Smooth muscle cell (in vitro differentiated cells): ENCODE measurements around the gene PARD3B. TPM values are rescaled to one million over a fixed set of nuclear protein-coding genes. Genes with fewer than 3 reads are reported as not detected.

Source experiments
- DNase-seq: peaks from one replicate; lab custom pipeline; 2025; ENCODE audit not compliant: unreplicated experiment; lab: John Stamatoyannopoulos, UW
- H2AFZ ChIP-seq: fragments of 200-600 bp; sonication (generic); 2 replicates; pipeline ENCODE4 v1.6.0; 2016; ENCODE audit warnings: antibody characterized with exemption, low read depth, mild to moderate bottlenecking
- H3F3A ChIP-seq: fragments of 200-600 bp; sonication (generic); 2 replicates; pipeline ENCODE4 v1.6.0; 2017; ENCODE audit warnings: antibody characterized with exemption, low read depth
- H3K27ac ChIP-seq: fragments of 200-600 bp; sonication (generic); 2 replicates; pipeline ENCODE4 v1.5.1; 2016; ENCODE audit warnings: low read depth, mild to moderate bottlenecking
- H3K27me3 ChIP-seq: fragments of 200-600 bp; sonication (generic); 2 replicates; pipeline ENCODE4 v1.6.1; 2016; ENCODE audit warnings: low read depth, mild to moderate bottlenecking
- H3K36me3 ChIP-seq: fragments of 200-600 bp; sonication (generic); 2 replicates; pipeline ENCODE4 v1.5.1; 2016; ENCODE audit warnings: low read depth
- H3K4me1 ChIP-seq: fragments of 200-600 bp; sonication (generic); 2 replicates; pipeline ENCODE4 v1.5.1; 2016; ENCODE audit warnings: low read depth
- H3K4me2 ChIP-seq: fragments of 200-600 bp; sonication (generic); 2 replicates; pipeline ENCODE4 v1.6.0; 2016; ENCODE audit warnings: mild to moderate bottlenecking
- H3K4me3 ChIP-seq: fragments of 200-600 bp; sonication (generic); 2 replicates; pipeline ENCODE4 v1.5.1; 2016; ENCODE audit warnings: mild to moderate bottlenecking
- H3K79me2 ChIP-seq: fragments of 200-600 bp; sonication (generic); 2 replicates; pipeline ENCODE4 v1.6.0; 2016; ENCODE audit warnings: low read depth, mild to moderate bottlenecking
- H3K9ac ChIP-seq: fragments of 200-600 bp; sonication (generic); 2 replicates; pipeline ENCODE4 v1.6.0; 2016; ENCODE audit warnings: low read depth
- H3K9me3 ChIP-seq: fragments of 200-600 bp; sonication (generic); replicated peaks from 2 replicates; pipeline ENCODE4 v1.5.1; 2016; ENCODE audit warnings: low read depth
- H4K20me1 ChIP-seq: fragments of 200-600 bp; sonication (generic); 2 replicates; pipeline ENCODE4 v1.6.0; 2016; ENCODE audit warnings: low read depth
- WGBS: methylation state at CpG from one replicate; pipeline ENCODE4 v1.1.7; 2016; ENCODE audit warnings: low lambda C conversion rate; 5-methylcytosine and 5-hydroxymethylcytosine counted together
- polyA plus RNA-seq: library from polyadenylated mRNA; unstranded; fragments of >200 nt; fragmentation: Nextera tagmentation; extraction: Ambion mirVana; gene quantifications from 2 replicates; pipeline ENCODE4 v1.2.1, GENCODE V29; 2016
- total RNA-seq: library from RNA; depleted of rRNA; stranded (reverse); fragments of >200 nt; gene quantifications from 2 replicates; pipeline ENCODE4 v1.2.3, GENCODE V29; 2014
- TF ChIP-seq, protein P1 (sequence below): fragments of 200-600 bp; sonication (generic); IDR thresholded peaks from 2 replicates; pipeline ENCODE4 v1.5.1; 2017; ENCODE audit warnings: borderline replicate concordance, mild to moderate bottlenecking, antibody characterized with exemption; ENCODE audit not compliant: insufficient read depth, poor library complexity, severe bottlenecking

The PARD3B gene
- total and polyA plus RNA-seq, 2 experiments from 2014 or later, result 3.3 to 12.2 TPM

DNA sequence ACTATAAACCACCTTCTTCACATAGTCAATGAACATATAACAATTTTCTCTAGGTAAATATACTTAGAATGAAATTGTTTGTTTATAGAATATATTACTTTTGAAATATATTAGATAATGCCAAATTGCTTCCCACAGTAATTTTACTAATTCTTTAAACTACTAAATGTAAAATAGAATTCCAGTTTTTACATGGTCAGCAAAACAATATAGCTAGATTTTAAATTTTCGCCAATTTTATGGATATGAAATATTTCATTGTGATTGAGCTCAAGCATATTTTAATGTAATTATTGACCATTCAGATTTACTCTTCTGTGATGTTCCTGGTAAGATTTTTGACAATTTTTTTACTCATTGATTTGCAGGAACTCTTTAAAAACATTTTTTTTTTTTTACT lies 444.6 kb downstream of the PARD3B start:
- Histone ChIP-seq H3K4me1 (no peaks in the 10 kb centered on the region), H3K27ac (no peak overlapping the region), H3K4me2 (no peak overlapping the region), H3K4me3 (no peak overlapping the region), H3K79me2 (no peaks in the 10 kb centered on the region), H3K9ac (no peak overlapping the region), H3F3A (no peaks in the 10 kb centered on the region), H3K9me3 (no peaks in the 10 kb centered on the region), H2AFZ (no peak overlapping the region), H3K27me3 (no peaks in the 10 kb centered on the region), H4K20me1 (no peaks in the 10 kb centered on the region), H3K36me3 (no peaks in the 10 kb centered on the region)
- DNase-seq, result no peak
- TF ChIP-seq, protein P1, sequence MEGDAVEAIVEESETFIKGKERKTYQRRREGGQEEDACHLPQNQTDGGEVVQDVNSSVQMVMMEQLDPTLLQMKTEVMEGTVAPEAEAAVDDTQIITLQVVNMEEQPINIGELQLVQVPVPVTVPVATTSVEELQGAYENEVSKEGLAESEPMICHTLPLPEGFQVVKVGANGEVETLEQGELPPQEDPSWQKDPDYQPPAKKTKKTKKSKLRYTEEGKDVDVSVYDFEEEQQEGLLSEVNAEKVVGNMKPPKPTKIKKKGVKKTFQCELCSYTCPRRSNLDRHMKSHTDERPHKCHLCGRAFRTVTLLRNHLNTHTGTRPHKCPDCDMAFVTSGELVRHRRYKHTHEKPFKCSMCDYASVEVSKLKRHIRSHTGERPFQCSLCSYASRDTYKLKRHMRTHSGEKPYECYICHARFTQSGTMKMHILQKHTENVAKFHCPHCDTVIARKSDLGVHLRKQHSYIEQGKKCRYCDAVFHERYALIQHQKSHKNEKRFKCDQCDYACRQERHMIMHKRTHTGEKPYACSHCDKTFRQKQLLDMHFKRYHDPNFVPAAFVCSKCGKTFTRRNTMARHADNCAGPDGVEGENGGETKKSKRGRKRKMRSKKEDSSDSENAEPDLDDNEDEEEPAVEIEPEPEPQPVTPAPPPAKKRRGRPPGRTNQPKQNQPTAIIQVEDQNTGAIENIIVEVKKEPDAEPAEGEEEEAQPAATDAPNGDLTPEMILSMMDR, result no peak
- WGBS, result 92% methylated on average over 1 of the region's 1 CpG

- H3K4me1 ChIP-seq, result no peaks in the 10 kb centered on the region
- H3K9ac ChIP-seq, result no peak overlapping the region
- no peak overlapping the region for H3K27ac ChIP-seq
- H3K4me2 ChIP-seq, result no peak overlapping the region
- H3F3A ChIP-seq, result no peaks in the 10 kb centered on the region
- H3K9me3 ChIP-seq, result no peaks in the 10 kb centered on the region
- TF ChIP-seq, protein P1, result no peak
- DNase-seq, result no peak
- H4K20me1 ChIP-seq, result no peaks in the 10 kb centered on the region
- no peaks in the 10 kb centered on the region for H3K79me2 ChIP-seq
- no peak overlapping the region for H3K4me3 ChIP-seq
- 86% methylated on average over 8 of the region's 8 CpGs for WGBS
- H2AFZ ChIP-seq, result no peak overlapping the region
- no peaks in the 10 kb centered on the region for H3K36me3 ChIP-seq
- H3K27me3 ChIP-seq, result no peaks in the 10 kb centered on the region
These were observed 456.2 kb downstream of the PARD3B start for GRCh38 chr2:205001300-205001966.

GRCh38 chr2:205002390-205002789 lies 457.1 kb downstream of the PARD3B start:
- no peaks in the 10 kb centered on the region for H3K79me2 ChIP-seq
- H3K36me3 ChIP-seq, result no peaks in the 10 kb centered on the region
- no peaks in the 10 kb centered on the region for H3K4me1 ChIP-seq
- no peak overlapping the region for H2AFZ ChIP-seq
- H3F3A ChIP-seq, result no peaks in the 10 kb centered on the region
- DNase-seq, result no peak
- H3K27me3 ChIP-seq, result no peaks in the 10 kb centered on the region
- no peaks in the 10 kb centered on the region for H3K9me3 ChIP-seq
- no peak overlapping the region for H3K9ac ChIP-seq
- no peak overlapping the region for H3K27ac ChIP-seq
- WGBS, result 79% methylated on average over 3 of the region's 3 CpGs
- H3K4me3 ChIP-seq, result no peak overlapping the region
- no peaks in the 10 kb centered on the region for H4K20me1 ChIP-seq
- TF ChIP-seq, protein P1, result no peak
- no peak overlapping the region for H3K4me2 ChIP-seq

GRCh38 chr2:205003288-205003687 lies 458.0 kb downstream of the PARD3B start:
- H3K27ac ChIP-seq, result no peak overlapping the region
- no peaks in the 10 kb centered on the region for H3K36me3 ChIP-seq
- no peaks in the 10 kb centered on the region for H4K20me1 ChIP-seq
- no peaks in the 10 kb centered on the region for H3K79me2 ChIP-seq
- H3K9me3 ChIP-seq, result no peaks in the 10 kb centered on the region
- no peak overlapping the region for H3K9ac ChIP-seq
- H2AFZ ChIP-seq, result no peak overlapping the region
- H3K4me3 ChIP-seq, result no peak overlapping the region
- H3K4me1 ChIP-seq, result no peaks in the 10 kb centered on the region
- no peaks in the 10 kb centered on the region for H3K27me3 ChIP-seq
- no peak overlapping the region for H3K4me2 ChIP-seq
- no peaks in the 10 kb centered on the region for H3F3A ChIP-seq
- TF ChIP-seq, protein P1, result no peak
- 45% methylated on average over 4 of the region's 4 CpGs for WGBS
- no peak for DNase-seq
